ENCODE data around the gene MAML2.
"Not testable (repeated sequence)": the region's sequence is repeated elsewhere in the genome, so short reads cannot be mapped to it uniquely, and the experiment has no call there.

The MAML2 gene

DNA sequence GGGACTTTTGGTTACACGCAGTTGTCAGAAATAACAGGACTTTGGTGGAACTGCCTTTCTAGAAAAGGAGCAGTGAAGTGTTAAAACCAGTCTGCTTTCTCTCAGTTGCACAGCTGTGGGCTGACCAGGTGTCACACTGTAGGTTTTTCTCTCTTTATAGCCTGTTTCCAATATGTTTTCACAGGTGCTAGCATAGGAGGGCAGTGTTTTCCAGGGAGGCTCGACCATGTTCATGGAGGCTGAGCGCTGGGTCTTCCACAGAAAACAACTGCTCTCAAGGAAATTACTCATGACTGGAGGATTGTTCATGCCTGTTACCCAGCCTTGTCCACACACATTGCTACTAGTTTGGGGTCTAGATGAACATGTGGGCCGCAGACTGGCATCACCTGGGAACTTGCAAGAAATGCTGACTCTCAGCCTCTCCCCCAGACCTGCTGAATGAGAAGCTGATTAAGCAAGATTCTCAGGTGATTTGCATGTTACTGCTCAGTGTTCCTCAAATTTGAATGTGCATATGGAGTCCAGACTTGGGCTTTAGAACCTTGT lies 157.7 kb downstream of the MAML2 start:
- DNase-seq (ENCODE audit: low spot score) = no peak

- not testable (repeated sequence) for DNase-seq (ENCODE audit: low spot score)
Measured at GRCh38 chr11:96180937-96181336, 162.1 kb downstream of the MAML2 start.

GRCh38 chr11:96180341-96180740 lies 162.7 kb downstream of the MAML2 start:
- DNase-seq (ENCODE audit: low spot score) = no peak

- DNase-seq (ENCODE audit: low spot score) = no peak
Measured at GRCh38 chr11:96179905-96180304, 163.1 kb downstream of the MAML2 start.

GRCh38 chr11:96178887-96179279 lies 164.1 kb downstream of the MAML2 start:
- DNase-seq (ENCODE audit: low spot score) = no peak

DNA sequence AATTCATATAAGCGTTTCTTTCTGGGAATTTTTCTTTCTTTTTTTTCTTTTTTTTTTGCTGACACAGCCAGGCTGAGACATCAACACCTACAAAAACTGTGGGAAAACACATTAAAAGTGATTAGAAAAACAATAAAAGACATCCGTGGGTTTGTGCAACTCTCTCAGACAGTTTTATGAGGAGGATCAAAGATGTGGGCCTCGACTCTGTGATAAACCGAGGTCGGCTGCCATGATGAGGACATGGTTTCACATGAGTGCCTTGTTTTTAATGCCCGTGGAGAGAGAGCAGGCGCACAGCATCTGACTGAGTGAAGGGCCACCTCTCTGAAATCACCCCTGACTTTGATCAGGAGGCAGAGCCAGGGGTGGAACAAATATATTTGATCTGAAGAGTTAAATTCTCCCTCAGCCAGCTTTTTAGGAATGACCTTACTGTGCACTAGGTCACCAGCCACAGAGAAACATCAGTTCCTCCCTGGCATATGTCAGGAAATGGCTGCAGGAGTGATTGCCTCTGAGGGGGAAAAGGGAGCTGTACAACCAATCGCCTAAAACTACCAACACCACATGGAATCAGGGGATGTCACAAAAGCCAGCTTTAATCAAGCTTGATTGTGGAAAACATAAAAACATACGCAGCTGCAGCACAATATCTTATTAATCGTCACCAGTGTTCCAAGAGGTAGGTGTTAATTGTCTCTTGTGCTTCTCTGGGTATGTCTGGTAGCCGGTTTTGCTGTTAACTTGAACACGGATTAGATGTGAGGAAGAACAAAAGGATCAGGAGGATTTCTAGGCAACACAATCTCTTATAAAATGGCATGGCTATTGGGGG lies 164.7 kb downstream of the MAML2 start:
- DNase-seq (ENCODE audit: low spot score) = no peak

- DNase-seq (ENCODE audit: low spot score) = no peak
Measured at GRCh38 chr11:96177146-96177545, 165.8 kb downstream of the MAML2 start.

GRCh38 chr11:96173906-96174305 lies 169.1 kb downstream of the MAML2 start:
- DNase-seq (ENCODE audit: low spot score) = no peak

DNA sequence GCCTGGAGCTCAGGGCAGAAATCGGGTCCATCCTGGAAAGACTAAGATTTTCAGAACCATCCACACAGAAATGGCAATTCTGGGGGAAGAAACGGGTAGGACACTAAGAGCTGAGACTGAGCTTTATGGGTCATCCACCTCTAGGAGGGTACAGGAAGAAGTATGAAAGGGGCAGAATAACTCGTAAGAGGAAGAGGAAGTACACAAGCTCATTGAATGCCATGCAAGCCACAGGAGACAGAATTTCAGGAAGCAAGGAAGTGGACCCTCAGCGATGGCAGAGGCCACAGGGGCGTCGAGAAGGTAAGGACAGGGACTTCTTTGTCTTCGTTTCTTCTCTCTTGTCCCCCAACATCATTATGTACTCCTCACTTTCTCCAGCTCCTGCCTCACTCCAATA lies 169.6 kb downstream of the MAML2 start:
- no peak for DNase-seq (ENCODE audit: low spot score)

DNA sequence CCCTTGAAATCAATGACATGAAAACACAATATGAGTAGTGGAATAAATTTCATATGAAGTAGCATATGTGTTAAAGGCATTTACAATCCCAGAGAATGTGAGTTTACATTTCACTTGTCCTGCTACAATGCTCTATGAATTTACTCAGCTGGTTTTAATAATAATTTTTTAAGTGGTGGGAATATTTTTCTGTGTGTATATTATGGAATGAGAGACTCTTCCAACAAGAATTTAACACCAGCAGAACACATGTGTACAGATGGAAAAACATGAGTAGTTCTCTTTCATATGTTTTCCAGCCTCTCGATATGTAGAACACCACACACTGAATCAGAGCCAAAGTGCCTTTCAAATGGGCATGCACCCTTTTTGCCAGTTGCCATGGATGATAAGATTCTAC lies 170.4 kb downstream of the MAML2 start:
- no peak for DNase-seq (ENCODE audit: low spot score)

DNA sequence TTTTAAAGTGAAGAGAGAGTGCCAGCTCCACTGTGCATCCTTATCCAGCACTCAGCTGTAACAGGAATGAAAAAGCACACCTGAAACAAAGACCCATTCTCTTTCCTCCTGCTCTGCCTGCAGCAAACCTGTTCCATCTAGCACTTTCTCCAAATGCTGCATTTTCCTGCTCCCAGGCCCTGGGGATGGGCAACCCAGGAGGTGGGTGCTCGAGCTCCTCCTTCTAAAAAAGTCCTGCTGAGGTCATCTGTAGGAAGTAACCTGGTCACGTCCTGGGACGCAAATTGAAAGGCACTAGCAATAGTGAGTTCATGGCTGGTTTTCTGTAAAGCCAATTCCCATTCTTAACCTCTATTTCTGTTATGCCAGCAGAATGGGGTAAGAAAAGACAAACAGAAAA lies 173.7 kb downstream of the MAML2 start:
- DNase-seq (ENCODE audit: low spot score) = no peak

DNA sequence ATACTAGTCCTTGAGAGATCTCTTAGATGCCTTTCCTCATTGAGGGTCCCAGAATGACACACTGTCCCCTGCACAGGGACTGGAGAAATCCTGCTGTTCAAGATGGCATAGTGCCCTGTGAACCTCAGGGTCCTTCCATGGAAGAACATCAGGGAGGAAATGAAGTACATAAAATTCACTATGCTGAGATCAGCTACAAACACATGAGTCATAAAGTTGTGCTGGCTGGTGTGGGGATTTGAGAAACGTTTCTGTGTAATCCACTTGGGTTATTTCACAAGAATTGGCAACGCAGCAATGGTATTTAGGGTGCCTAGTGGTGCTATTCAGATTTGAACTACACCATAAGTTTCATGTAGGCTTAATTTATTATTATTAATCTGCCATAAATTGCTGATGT lies 174.4 kb downstream of the MAML2 start:
- no peak for DNase-seq (ENCODE audit: low spot score)

DNA sequence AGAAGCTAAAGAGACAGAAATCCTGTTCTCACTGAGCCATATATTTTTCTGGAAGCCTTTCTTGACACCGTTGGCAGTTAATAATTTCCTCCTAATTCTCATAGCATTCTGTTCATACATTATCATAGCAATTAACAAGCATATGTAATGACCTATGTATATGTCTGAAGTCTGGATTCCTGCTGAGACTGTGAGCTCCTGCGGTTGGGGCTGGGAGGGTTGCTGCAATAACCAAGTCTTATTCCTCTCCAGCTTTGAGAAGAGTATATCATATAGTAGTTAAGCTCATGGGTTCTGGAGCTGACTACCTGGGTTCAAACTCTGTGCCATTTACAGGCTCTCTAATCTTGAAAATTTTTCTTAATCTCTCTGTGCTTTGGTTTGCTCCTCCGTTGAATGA lies 175.2 kb downstream of the MAML2 start:
- no peak for DNase-seq (ENCODE audit: low spot score)

GRCh38 chr11:96167203-96167758 lies 175.7 kb downstream of the MAML2 start:
- no peak for DNase-seq (ENCODE audit: low spot score)

DNA sequence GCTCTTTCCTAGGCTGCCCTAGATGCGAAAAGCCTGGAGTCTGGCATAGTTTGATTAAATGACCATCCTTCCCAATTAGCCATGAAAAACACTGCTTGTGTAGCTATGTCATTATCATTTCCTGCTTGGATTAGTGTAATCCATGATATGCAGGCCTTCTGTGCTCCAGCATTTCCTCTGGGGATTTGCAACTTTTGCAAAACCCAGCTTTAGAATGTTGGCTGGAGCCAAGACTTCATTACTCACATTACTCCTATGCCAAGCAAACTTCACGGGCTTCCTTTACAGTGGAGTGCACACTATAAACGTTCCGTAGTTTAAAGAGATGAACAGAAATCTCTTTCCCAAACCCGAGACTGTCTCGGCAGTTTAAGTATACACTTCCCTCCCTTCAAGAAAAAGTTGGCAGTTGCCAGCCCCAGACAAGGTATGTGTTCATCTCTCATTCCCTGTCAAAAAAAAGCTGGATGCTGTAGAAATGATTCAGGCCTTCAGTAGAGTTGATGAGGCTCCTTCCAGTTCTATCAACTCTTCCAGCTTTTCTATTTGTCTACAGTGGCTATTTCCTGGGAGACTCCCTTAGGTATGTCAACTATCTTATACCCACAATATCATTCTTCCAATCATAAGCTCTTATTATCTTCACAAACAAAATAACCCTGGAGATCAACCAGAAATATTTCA lies 180.0 kb downstream of the MAML2 start:
- no peak for DNase-seq (ENCODE audit: low spot score)

GRCh38 chr11:96161307-96162089 lies 181.5 kb downstream of the MAML2 start:
- DNase-seq (ENCODE audit: low spot score) = no peak

GRCh38 chr11:96160732-96161306 lies 182.2 kb downstream of the MAML2 start:
- no peak for DNase-seq (ENCODE audit: low spot score)

- DNase-seq (ENCODE audit: low spot score) = no peak
Measured at GRCh38 chr11:96159968-96160367, 183.0 kb downstream of the MAML2 start.

- no peak for DNase-seq (ENCODE audit: low spot score)
Measured at GRCh38 chr11:96158126-96158525, 184.9 kb downstream of the MAML2 start.

- DNase-seq (ENCODE audit: low spot score) = no peak
Measured at GRCh38 chr11:96157517-96157873, 185.5 kb downstream of the MAML2 start.

GRCh38 chr11:96156379-96156722 lies 186.6 kb downstream of the MAML2 start:
- DNase-seq (ENCODE audit: low spot score) = no peak

Measured in CD4-positive, alpha-beta T cell treated with Interleukin-6 at 100 ng/mL for 8 hours (primary cell).